Measurements from ENCODE around the gene HPSE2. TPM values are rescaled to one million over a fixed set of nuclear protein-coding genes. Genes with fewer than 3 reads are reported as not detected.

HPSE2 gene
- total RNA-seq, 2 donors from 2014 or later = 2.4 to 4.7 TPM

- H3K27ac ChIP-seq = no peak overlapping the region
- intact Hi-C loops (cut with DNase I) = no loop called here
- H3K4me3 ChIP-seq = no peak overlapping the region
- no peak for TF ChIP-seq POLR2A (IDR thresholded peaks at IDR 0.05)
- no peak for TF ChIP-seq POLR2AphosphoS5 (IDR thresholded peaks at IDR 0.05)
- TF ChIP-seq CTCF (IDR thresholded peaks at IDR 0.05) = no peak
- no peaks in the 10 kb centered on the region for H3K4me1 ChIP-seq (replicated peaks)
- no peaks in the 10 kb centered on the region for H3K9me3 ChIP-seq
- no peaks in the 10 kb centered on the region for H3K36me3 ChIP-seq
- WGBS = 89% methylated on average over 1 of the region's 1 CpG
- H3K27me3 ChIP-seq (replicated peaks; ENCODE audit: insufficient read depth) = no peaks in the 10 kb centered on the region
- no peak for DNase-seq (ENCODE audit: low spot score)
Observed at GRCh38 chr10:98713586-98713985, 522.1 kb downstream of the HPSE2 start.

- no peaks in the 10 kb centered on the region for H3K9me3 ChIP-seq
- no peak overlapping the region for H3K4me3 ChIP-seq
- no peak for DNase-seq (ENCODE audit: low spot score)
- H3K27ac ChIP-seq = no peak overlapping the region
- H3K4me1 ChIP-seq (replicated peaks) = no peaks in the 10 kb centered on the region
- H3K27me3 ChIP-seq (replicated peaks; ENCODE audit: insufficient read depth) = no peaks in the 10 kb centered on the region
- intact Hi-C loops (cut with DNase I) = no loop called here
- 66% methylated on average over 5 of the region's 5 CpGs for WGBS
- H3K36me3 ChIP-seq = no peaks in the 10 kb centered on the region
- TF ChIP-seq POLR2A (IDR thresholded peaks at IDR 0.05) = no peak
- TF ChIP-seq CTCF (IDR thresholded peaks at IDR 0.05) = no peak
- TF ChIP-seq POLR2AphosphoS5 (IDR thresholded peaks at IDR 0.05) = no peak
Observed at GRCh38 chr10:98696516-98696915, 539.1 kb downstream of the HPSE2 start.

- intact Hi-C loops (cut with DNase I) = no loop called here
- TF ChIP-seq POLR2A (IDR thresholded peaks at IDR 0.05) (no peak), CTCF (IDR thresholded peaks at IDR 0.05) (no peak), POLR2AphosphoS5 (IDR thresholded peaks at IDR 0.05) (no peak)
- Histone ChIP-seq H3K27me3 (replicated peaks; ENCODE audit: insufficient read depth) (no peaks in the 10 kb centered on the region), H3K4me1 (replicated peaks) (no peaks in the 10 kb centered on the region), H3K36me3 (no peaks in the 10 kb centered on the region), H3K27ac (no peak overlapping the region), H3K4me3 (no peak overlapping the region), H3K9me3 (no peaks in the 10 kb centered on the region)
- no peak for DNase-seq (ENCODE audit: low spot score)
Observed at GRCh38 chr10:98694883-98695282, 540.8 kb downstream of the HPSE2 start.

GRCh38 chr10:98694014-98694413 is 541.6 kb downstream of the HPSE2 start:
- Histone ChIP-seq H3K36me3 (no peaks in the 10 kb centered on the region), H3K4me1 (replicated peaks) (no peaks in the 10 kb centered on the region), H3K27ac (no peak overlapping the region), H3K4me3 (no peak overlapping the region), H3K9me3 (no peaks in the 10 kb centered on the region), H3K27me3 (replicated peaks; ENCODE audit: insufficient read depth) (no peaks in the 10 kb centered on the region)
- intact Hi-C loops (cut with DNase I) = no loop called here
- 69% methylated on average over 2 of the region's 2 CpGs for WGBS
- TF ChIP-seq POLR2A (IDR thresholded peaks at IDR 0.05) (no peak), CTCF (IDR thresholded peaks at IDR 0.05) (no peak), POLR2AphosphoS5 (IDR thresholded peaks at IDR 0.05) (no peak)
- no peak for DNase-seq (ENCODE audit: low spot score)

- WGBS = 100% methylated on average over 1 of the region's 1 CpG
Observed at GRCh38 chr10:98687685-98688084, 548.0 kb downstream of the HPSE2 start.

More at GRCh38 chr10:98687685-98688084, 548.0 kb downstream of the HPSE2 start:
- Histone ChIP-seq H3K4me3 (no peak overlapping the region), H3K36me3 (no peaks in the 10 kb centered on the region), H3K27me3 (replicated peaks; ENCODE audit: insufficient read depth) (no peaks in the 10 kb centered on the region), H3K9me3 (no peaks in the 10 kb centered on the region), H3K4me1 (replicated peaks) (no peaks in the 10 kb centered on the region), H3K27ac (no peak overlapping the region)
- no peak for DNase-seq (ENCODE audit: low spot score)
- TF ChIP-seq CTCF (IDR thresholded peaks at IDR 0.05) = no peak
- TF ChIP-seq POLR2AphosphoS5 (IDR thresholded peaks at IDR 0.05) = no peak
- no peak for TF ChIP-seq POLR2A (IDR thresholded peaks at IDR 0.05)
- intact Hi-C loops (cut with DNase I) = no loop called here
